ENCODE measurements around the gene FAM89A.
"Not testable (repeated sequence)": the region's sequence is repeated elsewhere in the genome, so short reads cannot be mapped to it uniquely, and the experiment has no call there.

The FAM89A gene

GRCh38 chr1:231000639-231001038 is 39.4 kb downstream of the FAM89A start:
- Histone ChIP-seq H3K27ac (ENCODE audit: insufficient read depth, low read depth, low read length, poor library complexity, severe bottlenecking) (no peak overlapping the region), H3K36me3 (ENCODE audit: control insufficient read depth, insufficient read depth, low read length) (peaks cover 31% of the 10 kb centered on the region)
- 90 to 93% methylated on average over 1 of the region's 1 CpG for WGBS, 2 experiments

GRCh38 chr1:231000201-231000600 is 39.9 kb downstream of the FAM89A start:
- Histone ChIP-seq H3K4me3 (ENCODE audit: insufficient read depth, low read depth, low read length) (no peak overlapping the region), H3K36me3 (ENCODE audit: control insufficient read depth, insufficient read depth, low read length) (peaks cover 31% of the 10 kb centered on the region), H3K27ac (ENCODE audit: insufficient read depth, low read depth, low read length, poor library complexity, severe bottlenecking) (no peak overlapping the region), H3K4me1 (ENCODE audit: control insufficient read depth, insufficient read depth, low read length) (no peaks in the 10 kb centered on the region), H3K9me3 (ENCODE audit: control insufficient read depth, low read length) (no peaks in the 10 kb centered on the region), H3K27me3 (ENCODE audit: control insufficient read depth, insufficient read depth, low read length, poor library complexity, severe bottlenecking) (no peaks in the 10 kb centered on the region)
- WGBS, 2 experiments = 94 to 95% methylated on average over 2 to 3 of the region's 4 CpGs

More at GRCh38 chr1:231000639-231001038, 39.4 kb downstream of the FAM89A start:
- no peak overlapping the region for H3K4me3 ChIP-seq (ENCODE audit: insufficient read depth, low read depth, low read length)
- no peaks in the 10 kb centered on the region for H3K9me3 ChIP-seq (ENCODE audit: control insufficient read depth, low read length)
- no peaks in the 10 kb centered on the region for H3K4me1 ChIP-seq (ENCODE audit: control insufficient read depth, insufficient read depth, low read length)
- H3K27me3 ChIP-seq (ENCODE audit: control insufficient read depth, insufficient read depth, low read length, poor library complexity, severe bottlenecking) = no peaks in the 10 kb centered on the region

- 100% methylated on average over 1 of the region's 1 CpG; no CpG with 5 or more reads in 1 of the 2 experiments for WGBS, 2 experiments
- peaks cover 25% of the 10 kb centered on the region for H3K36me3 ChIP-seq (ENCODE audit: control insufficient read depth, insufficient read depth, low read length)
- no peak overlapping the region for H3K4me3 ChIP-seq (ENCODE audit: insufficient read depth, low read depth, low read length)
These were observed 45.2 kb downstream of the FAM89A start for GRCh38 chr1:230994860-230995259.

GRCh38 chr1:230992100-230992774 is 47.8 kb downstream of the FAM89A start:
- H3K36me3 ChIP-seq (ENCODE audit: control insufficient read depth, insufficient read depth, low read length) = peaks cover 8% of the 10 kb centered on the region
- WGBS, 2 experiments = 74 to 79% methylated on average over 4 to 7 of the region's 7 CpGs
- H3K4me1 ChIP-seq (ENCODE audit: control insufficient read depth, insufficient read depth, low read length) = no peaks in the 10 kb centered on the region
- no peaks in the 10 kb centered on the region for H3K27me3 ChIP-seq (ENCODE audit: control insufficient read depth, insufficient read depth, low read length, poor library complexity, severe bottlenecking)
- H3K4me3 ChIP-seq (ENCODE audit: insufficient read depth, low read depth, low read length) = no peak overlapping the region
- no peak overlapping the region for H3K27ac ChIP-seq (ENCODE audit: insufficient read depth, low read depth, low read length, poor library complexity, severe bottlenecking)
- no peaks in the 10 kb centered on the region for H3K9me3 ChIP-seq (ENCODE audit: control insufficient read depth, low read length)

More at GRCh38 chr1:230994860-230995259, 45.2 kb downstream of the FAM89A start:
- no peaks in the 10 kb centered on the region for H3K9me3 ChIP-seq (ENCODE audit: control insufficient read depth, low read length)
- H3K27me3 ChIP-seq (ENCODE audit: control insufficient read depth, insufficient read depth, low read length, poor library complexity, severe bottlenecking) = no peaks in the 10 kb centered on the region
- no peak overlapping the region for H3K27ac ChIP-seq (ENCODE audit: insufficient read depth, low read depth, low read length, poor library complexity, severe bottlenecking)
- H3K4me1 ChIP-seq (ENCODE audit: control insufficient read depth, insufficient read depth, low read length) = no peaks in the 10 kb centered on the region

- Histone ChIP-seq H3K27ac (ENCODE audit: insufficient read depth, low read depth, low read length, poor library complexity, severe bottlenecking) (no peak overlapping the region), H3K36me3 (ENCODE audit: control insufficient read depth, insufficient read depth, low read length) (peaks cover 4% of the 10 kb centered on the region), H3K27me3 (ENCODE audit: control insufficient read depth, insufficient read depth, low read length, poor library complexity, severe bottlenecking) (no peaks in the 10 kb centered on the region), H3K4me3 (ENCODE audit: insufficient read depth, low read depth, low read length) (no peak overlapping the region), H3K9me3 (ENCODE audit: control insufficient read depth, low read length) (no peaks in the 10 kb centered on the region), H3K4me1 (ENCODE audit: control insufficient read depth, insufficient read depth, low read length) (no peaks in the 10 kb centered on the region)
- WGBS, 2 experiments = 88 to 95% methylated on average over 3 of the region's 3 CpGs
These were observed 52.6 kb downstream of the FAM89A start for GRCh38 chr1:230987448-230987847.

GRCh38 chr1:230986976-230987375 is 53.1 kb downstream of the FAM89A start:
- no peak overlapping the region for H3K27ac ChIP-seq (ENCODE audit: insufficient read depth, low read depth, low read length, poor library complexity, severe bottlenecking)
- H3K4me3 ChIP-seq (ENCODE audit: insufficient read depth, low read depth, low read length) = no peak overlapping the region
- no peaks in the 10 kb centered on the region for H3K9me3 ChIP-seq (ENCODE audit: control insufficient read depth, low read length)
- H3K27me3 ChIP-seq (ENCODE audit: control insufficient read depth, insufficient read depth, low read length, poor library complexity, severe bottlenecking) = no peaks in the 10 kb centered on the region
- WGBS, 2 experiments = 92 to 93% methylated on average over 7 of the region's 7 CpGs
- H3K36me3 ChIP-seq (ENCODE audit: control insufficient read depth, insufficient read depth, low read length) = peaks cover 3% of the 10 kb centered on the region
- no peaks in the 10 kb centered on the region for H3K4me1 ChIP-seq (ENCODE audit: control insufficient read depth, insufficient read depth, low read length)

GRCh38 chr1:230985711-230986110 is 54.3 kb downstream of the FAM89A start:
- H3K4me3 ChIP-seq (ENCODE audit: insufficient read depth, low read depth, low read length) = no peak overlapping the region
- no peaks in the 10 kb centered on the region for H3K9me3 ChIP-seq (ENCODE audit: control insufficient read depth, low read length)
- no peak overlapping the region for H3K27ac ChIP-seq (ENCODE audit: insufficient read depth, low read depth, low read length, poor library complexity, severe bottlenecking)
- no peaks in the 10 kb centered on the region for H3K36me3 ChIP-seq (ENCODE audit: control insufficient read depth, insufficient read depth, low read length)
- WGBS, 2 experiments = 91 to 94% methylated on average over 6 of the region's 6 CpGs
- no peaks in the 10 kb centered on the region for H3K4me1 ChIP-seq (ENCODE audit: control insufficient read depth, insufficient read depth, low read length)
- no peaks in the 10 kb centered on the region for H3K27me3 ChIP-seq (ENCODE audit: control insufficient read depth, insufficient read depth, low read length, poor library complexity, severe bottlenecking)

- not testable (repeated sequence) for H3K36me3 ChIP-seq (ENCODE audit: control insufficient read depth, insufficient read depth, low read length); H3K27ac ChIP-seq (ENCODE audit: insufficient read depth, low read depth, low read length, poor library complexity, severe bottlenecking); H3K9me3 ChIP-seq (ENCODE audit: control insufficient read depth, low read length); H3K27me3 ChIP-seq (ENCODE audit: control insufficient read depth, insufficient read depth, low read length, poor library complexity, severe bottlenecking); H3K4me1 ChIP-seq (ENCODE audit: control insufficient read depth, insufficient read depth, low read length); H3K4me3 ChIP-seq (ENCODE audit: insufficient read depth, low read depth, low read length)
- 26 to 28% methylated on average over 8 to 9 of the region's 10 CpGs for WGBS, 2 experiments
These were observed 55.2 kb downstream of the FAM89A start for GRCh38 chr1:230984622-230985515.

- Histone ChIP-seq H3K4me3 (ENCODE audit: insufficient read depth, low read depth, low read length) (no peak overlapping the region), H3K9me3 (ENCODE audit: control insufficient read depth, low read length) (no peaks in the 10 kb centered on the region), H3K4me1 (ENCODE audit: control insufficient read depth, insufficient read depth, low read length) (no peaks in the 10 kb centered on the region), H3K27ac (ENCODE audit: insufficient read depth, low read depth, low read length, poor library complexity, severe bottlenecking) (no peak overlapping the region), H3K36me3 (ENCODE audit: control insufficient read depth, insufficient read depth, low read length) (no peaks in the 10 kb centered on the region), H3K27me3 (ENCODE audit: control insufficient read depth, insufficient read depth, low read length, poor library complexity, severe bottlenecking) (no peaks in the 10 kb centered on the region)
- 83 to 86% methylated on average over 5 of the region's 5 CpGs for WGBS, 2 experiments
These were observed 56.2 kb downstream of the FAM89A start for GRCh38 chr1:230983811-230984210.

GRCh38 chr1:230982696-230983095 is 57.4 kb downstream of the FAM89A start:
- Histone ChIP-seq H3K9me3 (ENCODE audit: control insufficient read depth, low read length) (no peaks in the 10 kb centered on the region), H3K36me3 (ENCODE audit: control insufficient read depth, insufficient read depth, low read length) (no peaks in the 10 kb centered on the region), H3K27me3 (ENCODE audit: control insufficient read depth, insufficient read depth, low read length, poor library complexity, severe bottlenecking) (no peaks in the 10 kb centered on the region), H3K27ac (ENCODE audit: insufficient read depth, low read depth, low read length, poor library complexity, severe bottlenecking) (no peak overlapping the region), H3K4me1 (ENCODE audit: control insufficient read depth, insufficient read depth, low read length) (no peaks in the 10 kb centered on the region), H3K4me3 (ENCODE audit: insufficient read depth, low read depth, low read length) (no peak overlapping the region)
- WGBS, 2 experiments = 92 to 93% methylated on average over 4 of the region's 4 CpGs
